DOHH2 (cell line): ENCODE results near the gene CDC42EP1.

ENCODE experiments used
- EZH2phosphoT487 ChIP-seq: fragments of 200-600 bp; sonication (generic); IDR thresholded peaks from 2 replicates; pipeline ENCODE4 v1.6.1; 2017; ENCODE audit warnings: borderline replicate concordance, mild to moderate bottlenecking, antibody characterized with exemption, low read length, moderate library complexity, mixed read lengths
- TF ChIP-seq, protein P1 (sequence below): fragments of 200-600 bp; sonication (generic); IDR thresholded peaks from one replicate; pipeline ENCODE4 v1.5.1; 2014; ENCODE audit warnings: antibody characterized with exemption, mild to moderate bottlenecking, low read depth, low read length; ENCODE audit not compliant: poor library complexity, severe bottlenecking

GRCh38 chr22:37535159-37535558 is 25.1 kb upstream of the CDC42EP1 start:
- TF ChIP-seq, protein P1, sequence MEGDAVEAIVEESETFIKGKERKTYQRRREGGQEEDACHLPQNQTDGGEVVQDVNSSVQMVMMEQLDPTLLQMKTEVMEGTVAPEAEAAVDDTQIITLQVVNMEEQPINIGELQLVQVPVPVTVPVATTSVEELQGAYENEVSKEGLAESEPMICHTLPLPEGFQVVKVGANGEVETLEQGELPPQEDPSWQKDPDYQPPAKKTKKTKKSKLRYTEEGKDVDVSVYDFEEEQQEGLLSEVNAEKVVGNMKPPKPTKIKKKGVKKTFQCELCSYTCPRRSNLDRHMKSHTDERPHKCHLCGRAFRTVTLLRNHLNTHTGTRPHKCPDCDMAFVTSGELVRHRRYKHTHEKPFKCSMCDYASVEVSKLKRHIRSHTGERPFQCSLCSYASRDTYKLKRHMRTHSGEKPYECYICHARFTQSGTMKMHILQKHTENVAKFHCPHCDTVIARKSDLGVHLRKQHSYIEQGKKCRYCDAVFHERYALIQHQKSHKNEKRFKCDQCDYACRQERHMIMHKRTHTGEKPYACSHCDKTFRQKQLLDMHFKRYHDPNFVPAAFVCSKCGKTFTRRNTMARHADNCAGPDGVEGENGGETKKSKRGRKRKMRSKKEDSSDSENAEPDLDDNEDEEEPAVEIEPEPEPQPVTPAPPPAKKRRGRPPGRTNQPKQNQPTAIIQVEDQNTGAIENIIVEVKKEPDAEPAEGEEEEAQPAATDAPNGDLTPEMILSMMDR = no peak
- TF ChIP-seq EZH2phosphoT487 = no peak
